Keratinocyte (primary cell): Measurements from ENCODE around the gene ITGA6. TPM values are rescaled to one million over a fixed set of nuclear protein-coding genes. Genes with fewer than 3 reads are reported as not detected.

ENCODE experiments used
- DNase-seq: peaks from one replicate; pipeline ENCODE4 v3.0.0-alpha.2; 2011; ENCODE audit warnings: low read depth, missing footprints, low spot score
- FAIRE-seq: peaks from 2 replicates; lab custom pipeline; 2011; peaks lifted over from hg19 to GRCh38; lab: Jason Lieb, UNC
- H2AFZ ChIP-seq: 2 replicates; pipeline ENCODE4 v1.6.0; 2012; ENCODE audit warnings: low read length, control low read depth, inconsistent platforms; ENCODE audit not compliant: control insufficient read depth
- H3K27ac ChIP-seq: 2 replicates; pipeline ENCODE4 v1.5.1; 2011; ENCODE audit warnings: low read length; ENCODE audit not compliant: control insufficient read depth, insufficient read depth
- H3K27me3 ChIP-seq: 3 replicates; pipeline ENCODE4 v1.6.0; 2011; ENCODE audit warnings: low read length; ENCODE audit not compliant: control insufficient read depth, insufficient read depth; ENCODE audit errors: extremely low read depth
- H3K36me3 ChIP-seq, 2 experiments: 2 replicates in 1 of 2; 3 replicates in 1 of 2; pipeline ENCODE4 v1.5.1; 2011; ENCODE audit warnings: low read length in 2 of 2, mild to moderate bottlenecking in 1 of 2; ENCODE audit not compliant: control insufficient read depth in 2 of 2, insufficient read depth in 2 of 2; ENCODE audit errors: extremely low read depth in 1 of 2
- H3K4me1 ChIP-seq: 3 replicates; pipeline ENCODE4 v1.5.1; 2011; ENCODE audit warnings: low read length; ENCODE audit not compliant: control insufficient read depth, insufficient read depth; ENCODE audit errors: extremely low read depth
- H3K4me2 ChIP-seq: 3 replicates; pipeline ENCODE4 v1.6.0; 2011; ENCODE audit warnings: low read depth, low read length; ENCODE audit not compliant: control insufficient read depth, insufficient read depth; ENCODE audit errors: extremely low read depth
- H3K4me3 ChIP-seq, 3 experiments: fragments of 200-600 bp in 1 of 3; sonication (generic) in 1 of 3; 2 replicates in 2 of 3; 3 replicates in 1 of 3; pipeline ENCODE4 v1.5.1; 2011 to 2016; ENCODE audit warnings: low read length in 3 of 3, mild to moderate bottlenecking in 3 of 3, control low read depth in 2 of 3, inconsistent platforms in 1 of 3, low read depth in 1 of 3, mixed read lengths in 1 of 3, mixed run types in 1 of 3, moderate library complexity in 1 of 3; ENCODE audit not compliant: control insufficient read depth in 2 of 3, insufficient read depth in 2 of 3; ENCODE audit errors: extremely low read depth in 1 of 3
- H3K79me2 ChIP-seq: 2 replicates; pipeline ENCODE4 v1.6.0; 2012; ENCODE audit warnings: low read length; ENCODE audit not compliant: control insufficient read depth, insufficient read depth
- H3K9ac ChIP-seq: 3 replicates; pipeline ENCODE4 v1.6.0; 2011; ENCODE audit warnings: low read length; ENCODE audit not compliant: control insufficient read depth, insufficient read depth; ENCODE audit errors: extremely low read depth
- H3K9me1 ChIP-seq: 3 replicates; pipeline ENCODE4 v1.6.0; 2011; ENCODE audit warnings: low read length; ENCODE audit not compliant: control insufficient read depth, insufficient read depth; ENCODE audit errors: extremely low read depth
- H3K9me3 ChIP-seq: 2 replicates; pipeline ENCODE4 v1.5.1; 2012; ENCODE audit warnings: low read depth, low read length; ENCODE audit not compliant: control insufficient read depth
- H4K20me1 ChIP-seq: 3 replicates; pipeline ENCODE4 v1.6.0; 2011; ENCODE audit warnings: low read length; ENCODE audit not compliant: control insufficient read depth, insufficient read depth; ENCODE audit errors: extremely low read depth
- CTCF ChIP-seq, 3 experiments: IDR thresholded peaks in 1 of 3; conservative IDR thresholded peaks in 1 of 3; optimal IDR thresholded peaks in 1 of 3; 2 replicates in 2 of 3; 3 replicates in 1 of 3; pipeline versions ENCODE3 to v1.5.1; 2011; ENCODE audit warnings: low read length in 3 of 3, mild to moderate bottlenecking in 3 of 3, moderate library complexity in 2 of 3, control low read depth in 1 of 3, inconsistent platforms in 1 of 3; ENCODE audit not compliant: insufficient read depth in 2 of 3; ENCODE audit errors: extremely low read depth in 1 of 3
- EZH2 ChIP-seq: IDR thresholded peaks from one replicate; pipeline ENCODE4 v1.6.1; 2012; ENCODE audit warnings: inconsistent platforms, mild to moderate bottlenecking, low read length, moderate library complexity
- dilution Hi-C: fragments of 300-500 bp; cut with MboI; formaldehyde crosslinking; loops from one replicate; pipeline ENCODE4 v1.7.0; 2020; ENCODE audit warnings: low sequenced_read_pairs; ENCODE audit not compliant: extremely low pct_ligation_motif_present
- polyA plus RNA-seq, 5 experiments: library from polyadenylated mRNA; depleted of rRNA in 3 of 5; stranded (reverse) in 3 of 5; stranded (forward) in 1 of 5; unstranded in 1 of 5; fragments of >200 nt; gene quantifications; 1 replicate in 1 of 5; 2 replicates in 3 of 5; 3 replicates in 1 of 5; pipeline versions ENCODE4 v1.2.1 to v1.2.3, GENCODE V29; 2011 to 2012; ENCODE audit warnings: missing spikeins in 2 of 5, low read depth in 1 of 5, low replicate concordance in 1 of 5

Gene ITGA6
- polyA plus RNA-seq, 1 donor (not counting 4 experiments of a cell fraction or from before 2014, with no cell fraction given), result 441 TPM

- Histone ChIP-seq H3K36me3 (peaks cover 3 to 15% of the 10 kb centered on the region in 2 experiments), H4K20me1 (no peaks in the 10 kb centered on the region), H3K79me2 (peaks cover 82% of the 10 kb centered on the region), H3K9me1 (no peaks in the 10 kb centered on the region), H3K27ac (peak overlapping the region; percentile 68), H2AFZ (no peak overlapping the region), H3K4me1 (peaks cover 94% of the 10 kb centered on the region), H3K4me2 (peak overlapping the region; percentile 60), H3K9me3 (no peaks in the 10 kb centered on the region), H3K27me3 (no peaks in the 10 kb centered on the region), H3K9ac (peak overlapping the region; percentile 52), H3K4me3 (peak overlapping the region in 2 of 3 experiments; percentile 1 to 5)
- FAIRE-seq (no peak), DNase-seq (no peak)
- dilution Hi-C loops, result no loop called here
- no peak for TF ChIP-seq EZH2
- TF ChIP-seq CTCF (optimal IDR thresholded peaks at IDR 0.05 in 1 of 3, IDR thresholded peaks at IDR 0.05 in 1 of 3, conservative IDR thresholded peaks at IDR 0.05 in 1 of 3; ENCODE audit: extremely low read depth in 1 of 3, insufficient read depth in 2 of 3, low read length in 3 of 3), result no peak
Measured at GRCh38 chr2:172445851-172446250, 18.5 kb downstream of the ITGA6 start.

- DNase-seq (no peak), FAIRE-seq (peak; percentile 68)
- Histone ChIP-seq H4K20me1 (no peaks in the 10 kb centered on the region), H3K4me1 (peaks cover 90% of the 10 kb centered on the region), H3K27me3 (no peaks in the 10 kb centered on the region), H3K9me3 (no peaks in the 10 kb centered on the region), H3K9me1 (no peaks in the 10 kb centered on the region), H3K9ac (no peak overlapping the region), H3K27ac (peak overlapping the region; percentile 81), H3K4me2 (peak overlapping the region; percentile 60), H3K4me3 (peak overlapping the region in 1 of 3 experiments; percentile 48), H3K36me3 (peaks cover 4 to 15% of the 10 kb centered on the region in 2 experiments), H3K79me2 (peaks cover 84% of the 10 kb centered on the region), H2AFZ (no peak overlapping the region)
- dilution Hi-C loops, result no loop called here
- TF ChIP-seq EZH2, result no peak
- TF ChIP-seq CTCF (optimal IDR thresholded peaks at IDR 0.05 in 1 of 3, IDR thresholded peaks at IDR 0.05 in 1 of 3, conservative IDR thresholded peaks at IDR 0.05 in 1 of 3; ENCODE audit: extremely low read depth in 1 of 3, insufficient read depth in 2 of 3, low read length in 3 of 3), result no peak
Measured at GRCh38 chr2:172446474-172447063, 19.2 kb downstream of the ITGA6 start.
